HEK293 (cell line): ENCODE measurements around the gene YWHAQ.

Experiments used
- CTCF ChIA-PET: fragments of 350-600 bp; formaldehyde crosslinking; extraction: SDS; loops from one replicate; lab custom pipeline; 2021; ENCODE audit warnings: antibody characterized with exemption; lab: Yijun Ruan, JAX
- POLR2A ChIA-PET: fragments of 300-600 bp; formaldehyde crosslinking; extraction: SDS; loops from one replicate; lab custom pipeline; 2020; ENCODE audit warnings: antibody characterized with exemption, inconsistent platforms; lab: Yijun Ruan, JAX
- H3K27ac ChIP-seq: fragments of 200-500 bp; sonication (Bioruptor generic); 2 replicates; pipeline ENCODE4 v1.5.1; 2014; ENCODE audit warnings: low read depth, low read length, control low read depth, inconsistent platforms; ENCODE audit errors: extremely low read depth
- H3K36me3 ChIP-seq, 2 experiments: fragments of 200-500 bp in 1 of 2; sonication (Bioruptor generic) in 1 of 2; 1 replicate in 1 of 2; 2 replicates in 1 of 2; pipeline ENCODE4 v1.5.1; 2014 to 2017; ENCODE audit warnings: inconsistent platforms in 2 of 2, low read length in 2 of 2; ENCODE audit not compliant: control insufficient read depth in 2 of 2, insufficient read depth in 1 of 2
- H3K4me1 ChIP-seq: fragments of 200-500 bp; sonication (Bioruptor generic); 2 replicates; pipeline ENCODE4 v1.5.1; 2014; ENCODE audit warnings: mild to moderate bottlenecking, low read length, inconsistent platforms; ENCODE audit not compliant: control insufficient read depth, insufficient read depth
- H3K4me3 ChIP-seq: 2 replicates; pipeline ENCODE4 v1.5.1; 2011; ENCODE audit warnings: low read depth, mild to moderate bottlenecking, control low read depth, low read length, moderate library complexity
- H3K9me3 ChIP-seq: fragments of 200-500 bp; sonication (Bioruptor generic); 2 replicates; pipeline ENCODE4 v1.5.1; 2014; ENCODE audit warnings: low read depth, low read length, inconsistent platforms; ENCODE audit not compliant: control insufficient read depth, insufficient read depth
- GLI2 ChIP-seq: fragments of 450-650 bp; formaldehyde crosslinking; IDR thresholded peaks from 2 replicates; pipeline ENCODE4; 2017; ENCODE audit warnings: missing biosample characterization, missing genetic modification characterization, low read depth, borderline replicate concordance
- KLF8 ChIP-seq: fragments of 450-650 bp; formaldehyde crosslinking; IDR thresholded peaks from 2 replicates; pipeline ENCODE4 v1.5.1; 2016; ENCODE audit warnings: missing biosample characterization, missing genetic modification characterization
- SALL2 ChIP-seq: fragments of 450-650 bp; formaldehyde crosslinking; IDR thresholded peaks from 2 replicates; pipeline ENCODE4 v1.5.0; 2017; ENCODE audit warnings: missing biosample characterization, mild to moderate bottlenecking, missing genetic modification characterization, borderline replicate concordance
- SP2 ChIP-seq: fragments of 450-650 bp; formaldehyde crosslinking; IDR thresholded peaks from 2 replicates; pipeline ENCODE4 v1.5.1; 2016; ENCODE audit warnings: missing biosample characterization, missing genetic modification characterization
- ZBTB17 ChIP-seq: fragments of 450-650 bp; formaldehyde crosslinking; IDR thresholded peaks from 2 replicates; pipeline ENCODE4 v1.5.1; 2016; ENCODE audit warnings: missing biosample characterization, missing genetic modification characterization
- ZBTB20 ChIP-seq: fragments of 450-650 bp; formaldehyde crosslinking; IDR thresholded peaks from 2 replicates; pipeline ENCODE4 v1.5.1; 2016; ENCODE audit warnings: missing biosample characterization, missing genetic modification characterization
- ZBTB8A ChIP-seq: fragments of 450-650 bp; formaldehyde crosslinking; IDR thresholded peaks from 2 replicates; pipeline ENCODE4 v1.5.1; 2016; ENCODE audit warnings: missing biosample characterization, missing genetic modification characterization
- ZEB2 ChIP-seq: fragments of 450-650 bp; formaldehyde crosslinking; IDR thresholded peaks from 2 replicates; pipeline ENCODE4 v1.5.1; 2016; ENCODE audit warnings: missing biosample characterization, missing genetic modification characterization
- ZNF10 ChIP-seq: fragments of 450-650 bp; formaldehyde crosslinking; IDR thresholded peaks from 2 replicates; pipeline ENCODE4 v1.5.1; 2017; ENCODE audit warnings: missing biosample characterization, missing genetic modification characterization
- ZNF121 ChIP-seq: fragments of 450-650 bp; formaldehyde crosslinking; IDR thresholded peaks from 2 replicates; pipeline ENCODE4 v1.5.1; 2016; ENCODE audit warnings: missing biosample characterization, missing genetic modification characterization
- ZNF138 ChIP-seq: fragments of 450-650 bp; formaldehyde crosslinking; IDR thresholded peaks from 2 replicates; pipeline ENCODE4 v1.5.1; 2016; ENCODE audit warnings: missing biosample characterization, missing genetic modification characterization, borderline replicate concordance
- ZNF155 ChIP-seq: fragments of 450-650 bp; formaldehyde crosslinking; IDR thresholded peaks from 2 replicates; pipeline ENCODE4 v1.5.1; 2016; ENCODE audit warnings: missing biosample characterization, missing genetic modification characterization
- ZNF2 ChIP-seq: fragments of 450-650 bp; formaldehyde crosslinking; IDR thresholded peaks from 2 replicates; pipeline ENCODE4 v1.5.1; 2016; ENCODE audit warnings: missing biosample characterization, missing genetic modification characterization
- ZNF248 ChIP-seq: fragments of 450-650 bp; formaldehyde crosslinking; IDR thresholded peaks from 2 replicates; pipeline ENCODE4 v1.5.1; 2017; ENCODE audit warnings: missing biosample characterization, missing genetic modification characterization
- ZNF366 ChIP-seq: fragments of 450-650 bp; formaldehyde crosslinking; conservative IDR thresholded peaks from 2 replicates; pipeline ENCODE4 v1.5.1; 2016; ENCODE audit warnings: missing biosample characterization, missing genetic modification characterization
- ZNF37A ChIP-seq: fragments of 450-650 bp; IDR thresholded peaks from 2 replicates; pipeline ENCODE4 v1.5.1; 2018; ENCODE audit warnings: missing biosample characterization, missing genetic modification characterization
- ZNF501 ChIP-seq: fragments of 450-650 bp; formaldehyde crosslinking; IDR thresholded peaks from 2 replicates; pipeline ENCODE4 v1.5.1; 2016; ENCODE audit warnings: missing biosample characterization, missing genetic modification characterization
- ZNF558 ChIP-seq: fragments of 450-650 bp; formaldehyde crosslinking; IDR thresholded peaks from 2 replicates; pipeline ENCODE4 v1.5.1; 2016; ENCODE audit warnings: missing biosample characterization, missing genetic modification characterization
- ZNF629 ChIP-seq: fragments of 450-650 bp; formaldehyde crosslinking; IDR thresholded peaks from 2 replicates; pipeline ENCODE4 v1.5.1; 2017; ENCODE audit warnings: missing biosample characterization, missing genetic modification characterization
- ZNF664 ChIP-seq: fragments of 450-650 bp; formaldehyde crosslinking; IDR thresholded peaks from 2 replicates; pipeline ENCODE4 v1.5.1; 2016; ENCODE audit warnings: missing biosample characterization, missing genetic modification characterization
- ZNF777 ChIP-seq: fragments of 450-650 bp; formaldehyde crosslinking; IDR thresholded peaks from 2 replicates; pipeline ENCODE4 v1.5.1; 2017; ENCODE audit warnings: missing biosample characterization, missing genetic modification characterization, borderline replicate concordance
- ZNF837 ChIP-seq: fragments of 450-650 bp; formaldehyde crosslinking; IDR thresholded peaks from 2 replicates; pipeline ENCODE4 v1.5.1; 2016; ENCODE audit warnings: missing biosample characterization, missing genetic modification characterization
- TF ChIP-seq, protein P1 (sequence below): sonication (generic); formaldehyde crosslinking; IDR thresholded peaks from 2 replicates; pipeline ENCODE4 v1.8.1; 2022; ENCODE audit warnings: mild to moderate bottlenecking, moderate library complexity, missing genetic modification reagents
- TF ChIP-seq, protein P2 (sequence below): fragments of 450-650 bp; formaldehyde crosslinking; IDR thresholded peaks from 2 replicates; pipeline ENCODE4 v1.5.1; 2017; ENCODE audit warnings: missing biosample characterization, mild to moderate bottlenecking, missing genetic modification characterization, moderate library complexity
- TF ChIP-seq, protein P3 (sequence below): fragments of 450-650 bp; IDR thresholded peaks from 2 replicates; pipeline ENCODE4 v1.5.1; 2018; ENCODE audit warnings: missing biosample characterization, mild to moderate bottlenecking, missing genetic modification characterization
- TF ChIP-seq, protein P4 (sequence below): fragments of 450-650 bp; formaldehyde crosslinking; IDR thresholded peaks from 2 replicates; pipeline ENCODE4 v1.5.1; 2017; ENCODE audit warnings: missing biosample characterization, missing genetic modification characterization
- TF ChIP-seq, protein P5 (sequence below): fragments of 450-650 bp; formaldehyde crosslinking; IDR thresholded peaks from 2 replicates; pipeline ENCODE4 v1.5.1; 2016; ENCODE audit warnings: missing biosample characterization, missing genetic modification characterization

The YWHAQ gene

DNA sequence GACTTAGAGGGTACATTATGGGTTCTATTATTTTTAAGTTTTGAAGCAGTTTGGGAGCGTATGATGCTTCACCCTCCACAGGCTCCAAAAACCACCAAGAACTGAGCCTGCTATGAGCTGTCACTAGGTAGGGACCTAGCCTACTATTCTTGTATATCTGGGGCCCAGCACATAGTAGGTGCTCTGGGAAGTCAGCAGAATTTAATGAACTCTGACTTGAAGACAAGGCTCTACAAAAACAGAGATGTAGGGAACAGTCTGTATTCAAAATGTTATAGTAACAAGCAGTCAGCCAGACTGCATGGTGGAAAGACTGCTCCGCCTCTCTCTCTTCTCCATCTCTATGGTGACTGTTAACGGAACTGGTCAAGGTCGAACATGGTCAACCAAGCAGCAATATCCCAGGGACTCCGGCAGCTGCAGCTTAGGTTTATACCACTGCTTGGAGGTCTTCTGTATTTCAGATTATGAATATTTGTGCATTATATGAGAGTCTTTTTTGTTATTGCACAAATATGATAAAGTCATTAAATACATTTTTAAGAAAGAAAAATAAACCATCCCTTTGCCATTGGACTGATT lies 22.2 kb upstream of the YWHAQ start (continued):
- TF ChIP-seq, protein P1, sequence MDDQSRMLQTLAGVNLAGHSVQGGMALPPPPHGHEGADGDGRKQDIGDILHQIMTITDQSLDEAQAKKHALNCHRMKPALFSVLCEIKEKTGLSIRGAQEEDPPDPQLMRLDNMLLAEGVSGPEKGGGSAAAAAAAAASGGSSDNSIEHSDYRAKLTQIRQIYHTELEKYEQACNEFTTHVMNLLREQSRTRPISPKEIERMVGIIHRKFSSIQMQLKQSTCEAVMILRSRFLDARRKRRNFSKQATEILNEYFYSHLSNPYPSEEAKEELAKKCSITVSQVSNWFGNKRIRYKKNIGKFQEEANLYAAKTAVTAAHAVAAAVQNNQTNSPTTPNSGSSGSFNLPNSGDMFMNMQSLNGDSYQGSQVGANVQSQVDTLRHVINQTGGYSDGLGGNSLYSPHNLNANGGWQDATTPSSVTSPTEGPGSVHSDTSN (CRISPR knock-in tag): no peak
- no peak for TF ChIP-seq ZNF37A (tag by site-specific recombination)
- no peak for TF ChIP-seq ZNF121 (tag by site-specific recombination)
- no peak for TF ChIP-seq ZNF155
- no peak for TF ChIP-seq ZNF248 (tag by site-specific recombination)
- TF ChIP-seq, protein P2, sequence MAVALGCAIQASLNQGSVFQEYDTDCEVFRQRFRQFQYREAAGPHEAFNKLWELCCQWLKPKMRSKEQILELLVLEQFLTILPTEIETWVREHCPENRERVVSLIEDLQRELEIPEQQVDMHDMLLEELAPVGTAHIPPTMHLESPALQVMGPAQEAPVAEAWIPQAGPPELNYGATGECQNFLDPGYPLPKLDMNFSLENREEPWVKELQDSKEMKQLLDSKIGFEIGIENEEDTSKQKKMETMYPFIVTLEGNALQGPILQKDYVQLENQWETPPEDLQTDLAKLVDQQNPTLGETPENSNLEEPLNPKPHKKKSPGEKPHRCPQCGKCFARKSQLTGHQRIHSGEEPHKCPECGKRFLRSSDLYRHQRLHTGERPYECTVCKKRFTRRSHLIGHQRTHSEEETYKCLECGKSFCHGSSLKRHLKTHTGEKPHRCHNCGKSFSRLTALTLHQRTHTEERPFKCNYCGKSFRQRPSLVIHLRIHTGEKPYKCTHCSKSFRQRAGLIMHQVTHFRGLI (tag by site-specific recombination): no peak
- TF ChIP-seq GLI2: no peak
- TF ChIP-seq ZNF2 (tag by site-specific recombination): no peak
- TF ChIP-seq, protein P3, sequence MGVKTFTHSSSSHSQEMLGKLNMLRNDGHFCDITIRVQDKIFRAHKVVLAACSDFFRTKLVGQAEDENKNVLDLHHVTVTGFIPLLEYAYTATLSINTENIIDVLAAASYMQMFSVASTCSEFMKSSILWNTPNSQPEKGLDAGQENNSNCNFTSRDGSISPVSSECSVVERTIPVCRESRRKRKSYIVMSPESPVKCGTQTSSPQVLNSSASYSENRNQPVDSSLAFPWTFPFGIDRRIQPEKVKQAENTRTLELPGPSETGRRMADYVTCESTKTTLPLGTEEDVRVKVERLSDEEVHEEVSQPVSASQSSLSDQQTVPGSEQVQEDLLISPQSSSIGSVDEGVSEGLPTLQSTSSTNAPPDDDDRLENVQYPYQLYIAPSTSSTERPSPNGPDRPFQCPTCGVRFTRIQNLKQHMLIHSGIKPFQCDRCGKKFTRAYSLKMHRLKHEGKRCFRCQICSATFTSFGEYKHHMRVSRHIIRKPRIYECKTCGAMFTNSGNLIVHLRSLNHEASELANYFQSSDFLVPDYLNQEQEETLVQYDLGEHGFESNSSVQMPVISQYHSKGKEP (tag by site-specific recombination): no peak
- no peak for TF ChIP-seq ZNF558
- TF ChIP-seq ZNF837: no peak
- no peak for TF ChIP-seq SALL2
- TF ChIP-seq ZBTB8A (tag by site-specific recombination): no peak
- TF ChIP-seq, all 188 proteins: peak for 0

DNA sequence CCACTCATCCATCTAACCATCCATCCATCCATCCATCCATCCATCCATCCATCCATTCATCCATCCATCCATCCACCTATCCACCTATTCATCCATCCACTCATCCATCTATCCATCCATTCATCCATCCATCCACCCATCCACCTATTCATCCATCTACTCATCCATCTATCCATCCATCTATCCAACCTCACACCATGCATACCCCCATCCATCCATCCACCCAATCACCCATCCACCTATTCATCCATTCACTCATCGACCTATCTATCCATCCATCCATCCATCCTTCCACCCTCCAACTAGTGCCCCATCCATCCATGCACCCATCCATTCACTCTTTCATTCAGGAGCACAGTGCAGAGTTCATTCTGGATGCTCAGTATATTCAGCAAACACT lies 21.5 kb upstream of the YWHAQ start:
- no peak overlapping the region for H3K27ac ChIP-seq
- H3K9me3 ChIP-seq: no peaks in the 10 kb centered on the region
- ChIA-PET CTCF (no interaction called here), POLR2A (no interaction called here)
- H3K4me3 ChIP-seq: no peak overlapping the region
- H3K36me3 ChIP-seq: no peaks in the 10 kb centered on the region
- TF ChIP-seq ZNF366 (tag by site-specific recombination): peak; percentile 99
- TF ChIP-seq ZBTB20: 0 out of 2 replicates have a peak, but pooled peaks have one; percentile 25
- peak; percentile 100 for TF ChIP-seq ZBTB17
- TF ChIP-seq ZEB2 (tag by site-specific recombination): no peak
- peaks cover 11% of the 10 kb centered on the region for H3K4me1 ChIP-seq

DNA sequence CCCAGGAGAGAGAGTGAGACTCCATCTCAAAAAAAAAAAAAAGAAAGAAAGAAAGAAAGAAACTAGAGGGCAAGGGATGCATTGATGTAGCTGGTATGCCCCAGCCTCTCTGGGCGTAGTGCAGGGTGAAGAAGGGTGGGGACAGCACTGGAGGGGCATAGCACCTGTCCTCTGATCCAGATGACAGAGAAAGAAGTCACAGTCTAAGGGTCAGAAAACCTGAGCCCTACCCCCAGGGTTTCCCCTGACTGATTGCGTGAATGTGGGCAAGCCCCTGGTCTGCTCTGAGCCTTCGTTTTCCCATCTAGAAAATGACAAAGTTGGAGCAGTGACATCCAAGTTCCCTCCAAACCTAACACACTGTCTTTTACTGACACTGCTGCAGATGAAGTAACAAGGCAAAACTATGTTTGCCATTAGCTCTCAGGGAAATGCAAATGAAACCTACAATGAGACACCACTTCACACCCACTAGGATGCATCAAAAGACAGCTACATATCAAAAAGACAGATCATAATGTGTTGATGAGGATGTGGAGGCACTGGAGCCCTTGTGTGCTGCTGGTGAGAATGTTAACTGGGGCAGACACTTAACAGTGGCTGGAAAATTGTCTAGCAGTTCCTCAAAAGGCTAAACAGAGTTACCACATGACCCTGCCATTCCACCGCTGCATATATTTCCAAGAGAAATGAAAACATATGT lies 19.5 kb upstream of the YWHAQ start:
- Histone ChIP-seq H3K9me3 (no peaks in the 10 kb centered on the region), H3K36me3 (no peaks in the 10 kb centered on the region), H3K4me1 (peaks cover 8% of the 10 kb centered on the region), H3K4me3 (no peak overlapping the region), H3K27ac (no peak overlapping the region)
- ChIA-PET POLR2A (no interaction called here), CTCF (no interaction called here)
- TF ChIP-seq, protein P4, sequence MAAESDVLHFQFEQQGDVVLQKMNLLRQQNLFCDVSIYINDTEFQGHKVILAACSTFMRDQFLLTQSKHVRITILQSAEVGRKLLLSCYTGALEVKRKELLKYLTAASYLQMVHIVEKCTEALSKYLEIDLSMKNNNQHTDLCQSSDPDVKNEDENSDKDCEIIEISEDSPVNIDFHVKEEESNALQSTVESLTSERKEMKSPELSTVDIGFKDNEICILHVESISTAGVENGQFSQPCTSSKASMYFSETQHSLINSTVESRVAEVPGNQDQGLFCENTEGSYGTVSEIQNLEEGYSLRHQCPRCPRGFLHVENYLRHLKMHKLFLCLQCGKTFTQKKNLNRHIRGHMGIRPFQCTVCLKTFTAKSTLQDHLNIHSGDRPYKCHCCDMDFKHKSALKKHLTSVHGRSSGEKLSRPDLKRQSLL: no peak
- no peak for TF ChIP-seq ZNF138
- TF ChIP-seq, protein P5, sequence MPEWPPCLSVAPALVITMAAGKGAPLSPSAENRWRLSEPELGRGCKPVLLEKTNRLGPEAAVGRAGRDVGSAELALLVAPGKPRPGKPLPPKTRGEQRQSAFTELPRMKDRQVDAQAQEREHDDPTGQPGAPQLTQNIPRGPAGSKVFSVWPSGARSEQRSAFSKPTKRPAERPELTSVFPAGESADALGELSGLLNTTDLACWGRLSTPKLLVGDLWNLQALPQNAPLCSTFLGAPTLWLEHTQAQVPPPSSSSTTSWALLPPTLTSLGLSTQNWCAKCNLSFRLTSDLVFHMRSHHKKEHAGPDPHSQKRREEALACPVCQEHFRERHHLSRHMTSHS (tag by site-specific recombination): no peak
- no peak for TF ChIP-seq ZBTB8A (tag by site-specific recombination)
- TF ChIP-seq ZNF10: no peak
- no peak for TF ChIP-seq ZNF777 (tag by site-specific recombination)
- TF ChIP-seq ZNF629 (tag by site-specific recombination): no peak
- TF ChIP-seq ZNF501 (tag by site-specific recombination): no peak
- no peak for TF ChIP-seq ZNF664 (tag by site-specific recombination)
- TF ChIP-seq SP2 (tag by site-specific recombination): no peak
- TF ChIP-seq KLF8 (tag by site-specific recombination): no peak
